Measurements from ENCODE around the gene TMEM141.

DNA sequence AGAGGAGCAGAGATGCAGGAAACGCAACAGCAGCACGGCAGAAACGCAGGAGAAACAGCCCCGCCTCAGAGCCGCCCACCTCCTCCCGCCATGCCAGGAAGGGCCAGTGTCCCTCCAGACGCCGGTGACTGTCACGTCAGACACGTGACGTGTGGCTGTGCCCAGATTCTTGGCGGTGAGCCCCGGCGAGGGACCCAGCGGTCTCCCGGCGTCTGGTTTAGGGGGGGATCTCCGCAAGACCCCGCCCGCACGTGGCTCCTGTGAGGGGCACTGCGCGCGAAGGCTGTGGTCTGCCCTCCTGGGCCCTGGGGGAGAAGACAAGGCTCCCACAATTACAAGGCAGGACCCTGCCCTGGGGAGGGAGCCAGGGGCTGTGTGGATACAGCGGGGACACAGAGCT lies 30.7 kb upstream of the TMEM141 start:
- TF ChIP-seq, protein P1, sequence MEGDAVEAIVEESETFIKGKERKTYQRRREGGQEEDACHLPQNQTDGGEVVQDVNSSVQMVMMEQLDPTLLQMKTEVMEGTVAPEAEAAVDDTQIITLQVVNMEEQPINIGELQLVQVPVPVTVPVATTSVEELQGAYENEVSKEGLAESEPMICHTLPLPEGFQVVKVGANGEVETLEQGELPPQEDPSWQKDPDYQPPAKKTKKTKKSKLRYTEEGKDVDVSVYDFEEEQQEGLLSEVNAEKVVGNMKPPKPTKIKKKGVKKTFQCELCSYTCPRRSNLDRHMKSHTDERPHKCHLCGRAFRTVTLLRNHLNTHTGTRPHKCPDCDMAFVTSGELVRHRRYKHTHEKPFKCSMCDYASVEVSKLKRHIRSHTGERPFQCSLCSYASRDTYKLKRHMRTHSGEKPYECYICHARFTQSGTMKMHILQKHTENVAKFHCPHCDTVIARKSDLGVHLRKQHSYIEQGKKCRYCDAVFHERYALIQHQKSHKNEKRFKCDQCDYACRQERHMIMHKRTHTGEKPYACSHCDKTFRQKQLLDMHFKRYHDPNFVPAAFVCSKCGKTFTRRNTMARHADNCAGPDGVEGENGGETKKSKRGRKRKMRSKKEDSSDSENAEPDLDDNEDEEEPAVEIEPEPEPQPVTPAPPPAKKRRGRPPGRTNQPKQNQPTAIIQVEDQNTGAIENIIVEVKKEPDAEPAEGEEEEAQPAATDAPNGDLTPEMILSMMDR (optimal IDR thresholded peaks at IDR 0.05 in 1 of 3, IDR thresholded peaks at IDR 0.05 in 1 of 3, conservative IDR thresholded peaks at IDR 0.05 in 1 of 3; ENCODE audit: extremely low read depth in 1 of 3, insufficient read depth in 2 of 3, low read length in 3 of 3): no peak
- TF ChIP-seq EZH2 (IDR thresholded peaks at IDR 0.05; ENCODE audit: low read length): no peak
